HEK293T (cell line): Measurements from ENCODE around the gene TMEM44.

Experiments used
- ARNT ChIP-seq: fragments of 450-650 bp; IDR thresholded peaks from 2 replicates; pipeline ENCODE4 v1.6.1; 2017; ENCODE audit warnings: mild to moderate bottlenecking
- FOXA1 ChIP-seq: fragments of 450-650 bp; IDR thresholded peaks from 2 replicates; pipeline ENCODE4 v1.6.1; 2016; ENCODE audit warnings: mild to moderate bottlenecking
- FOXK2 ChIP-seq: fragments of 450-650 bp; IDR thresholded peaks from 2 replicates; pipeline ENCODE4 v1.6.1; 2016; ENCODE audit warnings: mild to moderate bottlenecking
- LEF1 ChIP-seq: fragments of 450-650 bp; IDR thresholded peaks from 2 replicates; pipeline ENCODE4 v1.6.1; 2017; ENCODE audit warnings: mild to moderate bottlenecking, borderline replicate concordance
- NFRKB ChIP-seq: fragments of 450-650 bp; IDR thresholded peaks from 2 replicates; pipeline ENCODE4 v1.6.1; 2016; ENCODE audit warnings: mild to moderate bottlenecking, moderate library complexity
- SP1 ChIP-seq: fragments of 450-650 bp; IDR thresholded peaks from 2 replicates; pipeline ENCODE4 v1.6.1; 2017
- TARDBP ChIP-seq: fragments of 450-650 bp; IDR thresholded peaks from 2 replicates; pipeline ENCODE4 v1.6.1; 2016

- TF ChIP-seq TARDBP (no peak), FOXA1 (no peak), ARNT (no peak), LEF1 (no peak), SP1 (no peak), FOXK2 (no peak), NFRKB (no peak)
These were observed 54.1 kb downstream of the TMEM44 start for GRCh38 chr3:194579091-194579606.
